HG03108 (cell line): ENCODE data around the gene STAT5B.
"Not testable (repeated sequence)": the region's sequence is repeated elsewhere in the genome, so short reads cannot be mapped to it uniquely, and the experiment has no call there.

Source experiments
- ATAC-seq: cut with Tn5 transposase; IDR thresholded peaks from one replicate; pipeline ENCODE4 v1.9.1; 2021; ENCODE audit warnings: moderate library complexity; ENCODE audit not compliant: unreplicated experiment

STAT5B gene

DNA sequence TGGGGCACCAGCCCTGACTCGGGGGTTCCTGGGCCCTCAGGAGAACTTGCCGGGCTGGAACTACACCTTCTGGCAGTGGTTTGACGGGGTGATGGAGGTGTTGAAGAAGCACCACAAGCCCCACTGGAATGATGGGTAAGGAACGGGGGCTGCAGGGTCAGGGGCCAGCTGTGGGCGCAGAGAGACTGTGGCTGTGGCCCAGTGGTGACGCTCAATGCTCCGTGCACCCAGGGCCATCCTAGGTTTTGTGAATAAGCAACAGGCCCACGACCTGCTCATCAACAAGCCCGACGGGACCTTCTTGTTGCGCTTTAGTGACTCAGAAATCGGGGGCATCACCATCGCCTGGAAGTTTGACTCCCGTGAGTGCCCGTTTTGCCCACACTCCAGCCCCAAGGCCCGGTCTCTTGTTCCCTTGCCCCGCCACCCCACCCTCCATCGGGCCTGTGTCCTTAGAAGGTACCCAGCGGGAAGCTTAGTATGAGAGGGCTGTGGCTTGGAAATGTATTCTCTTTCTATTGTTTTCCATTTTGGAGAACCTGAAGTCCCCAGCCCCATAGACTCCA lies 31.3 kb upstream of the STAT5B start:
- no peak for ATAC-seq

- ATAC-seq = no peak
Measured at GRCh38 chr17:42306385-42306667, 30.1 kb upstream of the STAT5B start.

- no peak for ATAC-seq
Measured at GRCh38 chr17:42305543-42306384, 29.6 kb upstream of the STAT5B start.

- ATAC-seq = not testable (repeated sequence)
Measured at GRCh38 chr17:42305031-42305330, 28.8 kb upstream of the STAT5B start.

DNA sequence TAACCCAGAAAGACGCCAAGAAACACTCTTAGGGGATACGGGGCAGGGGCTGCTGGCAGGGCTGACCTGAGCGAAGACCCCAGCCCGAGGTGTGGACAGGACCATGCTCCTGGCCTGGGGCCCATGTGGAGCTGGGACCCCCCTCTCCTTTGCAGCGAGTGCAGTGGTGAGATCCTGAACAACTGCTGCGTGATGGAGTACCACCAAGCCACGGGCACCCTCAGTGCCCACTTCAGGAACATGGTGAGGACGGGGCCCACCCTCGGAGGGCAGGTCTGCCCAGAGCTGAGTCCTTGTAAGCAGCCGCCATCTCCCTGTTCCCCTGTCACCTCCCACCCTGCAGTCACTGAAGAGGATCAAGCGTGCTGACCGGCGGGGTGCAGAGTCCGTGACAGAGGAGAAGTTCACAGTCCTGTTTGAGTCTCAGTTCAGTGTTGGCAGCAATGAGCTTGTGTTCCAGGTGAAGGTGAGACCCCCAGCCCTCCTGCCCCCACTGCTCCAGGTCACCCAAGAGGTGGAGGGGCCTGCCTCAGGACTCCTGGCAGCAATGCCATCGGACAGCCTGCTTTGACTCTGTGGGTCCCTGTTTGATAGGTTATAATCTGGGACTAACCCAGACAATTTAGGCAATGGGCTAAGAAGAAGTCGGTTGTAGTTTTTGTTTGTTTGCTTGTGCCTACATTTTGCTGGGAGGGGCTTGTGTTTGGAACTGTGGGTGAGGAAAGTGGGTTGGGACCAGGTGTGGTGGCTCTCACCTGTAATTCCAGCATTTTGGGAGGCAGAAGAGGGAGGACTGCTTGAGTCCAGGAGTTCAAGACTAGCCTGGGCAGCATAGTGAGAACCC lies 28.2 kb upstream of the STAT5B start:
- no peak for ATAC-seq

DNA sequence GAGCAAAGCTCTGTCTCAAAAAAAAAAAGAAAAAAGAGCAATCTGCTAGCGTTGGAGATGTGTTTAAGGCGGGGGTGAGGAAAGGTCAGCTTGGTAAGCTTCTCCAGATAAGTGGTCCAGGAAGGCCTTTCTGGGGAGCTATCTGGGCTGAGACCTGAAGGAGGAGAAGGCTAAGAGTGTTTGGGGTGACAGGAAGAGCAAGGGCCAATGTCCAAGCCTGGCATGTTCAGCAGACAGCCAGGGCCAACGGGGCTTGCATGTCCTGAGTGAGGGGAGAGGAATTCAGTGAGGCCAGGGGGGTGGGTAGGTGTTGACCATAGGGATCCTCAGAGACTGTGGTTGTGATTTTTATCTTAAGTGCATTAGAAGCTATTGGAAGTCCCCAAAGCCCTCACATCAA lies 27.5 kb upstream of the STAT5B start:
- ATAC-seq = no peak

- ATAC-seq = no peak
Measured at GRCh38 chr17:42301022-42301421, 24.8 kb upstream of the STAT5B start.

GRCh38 chr17:42299913-42300312 lies 23.7 kb upstream of the STAT5B start:
- not testable (repeated sequence) for ATAC-seq

DNA sequence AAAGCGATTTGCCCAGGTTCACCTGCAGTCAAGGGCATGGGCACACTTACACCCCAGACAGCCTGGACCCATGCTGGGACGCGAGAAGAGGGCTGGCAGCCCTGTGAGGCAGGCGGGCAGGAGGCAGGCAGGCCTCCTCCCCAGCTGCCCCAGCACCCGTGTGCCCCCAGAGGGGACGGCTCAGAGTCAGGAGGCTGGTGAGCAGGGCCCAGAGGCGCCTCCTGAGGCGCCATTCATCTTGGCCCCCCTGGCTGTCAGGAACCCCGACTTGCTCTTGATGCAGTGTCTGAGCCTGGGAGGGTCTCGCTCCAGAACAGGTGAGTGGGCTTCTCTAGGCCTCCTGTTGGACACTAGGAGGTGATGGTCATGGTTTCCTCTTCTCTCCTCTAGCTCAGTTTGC lies 23.2 kb upstream of the STAT5B start:
- not testable (repeated sequence) for ATAC-seq

DNA sequence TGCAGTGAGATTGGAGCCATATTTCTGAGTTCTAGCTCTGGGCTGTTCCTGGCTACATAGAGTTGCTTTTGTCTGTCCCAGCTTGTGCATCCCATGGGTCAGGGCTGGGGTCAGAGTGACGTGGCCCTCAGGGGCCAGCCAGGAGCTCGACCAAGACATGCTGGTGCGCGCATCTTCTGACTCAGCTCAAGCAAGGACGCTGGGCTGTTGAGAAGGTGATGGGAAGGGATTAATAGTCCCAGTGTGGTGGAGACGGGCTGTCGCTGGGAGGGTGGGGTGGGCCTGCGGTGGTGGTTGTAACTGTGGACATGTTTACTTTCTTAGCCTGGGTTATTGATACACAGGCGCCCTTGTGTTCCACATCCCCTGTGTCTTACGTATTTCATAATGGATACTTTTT lies 21.6 kb upstream of the STAT5B start:
- ATAC-seq = not testable (repeated sequence)

- ATAC-seq = no peak
Measured at GRCh38 chr17:42296012-42296411, 19.8 kb upstream of the STAT5B start.

DNA sequence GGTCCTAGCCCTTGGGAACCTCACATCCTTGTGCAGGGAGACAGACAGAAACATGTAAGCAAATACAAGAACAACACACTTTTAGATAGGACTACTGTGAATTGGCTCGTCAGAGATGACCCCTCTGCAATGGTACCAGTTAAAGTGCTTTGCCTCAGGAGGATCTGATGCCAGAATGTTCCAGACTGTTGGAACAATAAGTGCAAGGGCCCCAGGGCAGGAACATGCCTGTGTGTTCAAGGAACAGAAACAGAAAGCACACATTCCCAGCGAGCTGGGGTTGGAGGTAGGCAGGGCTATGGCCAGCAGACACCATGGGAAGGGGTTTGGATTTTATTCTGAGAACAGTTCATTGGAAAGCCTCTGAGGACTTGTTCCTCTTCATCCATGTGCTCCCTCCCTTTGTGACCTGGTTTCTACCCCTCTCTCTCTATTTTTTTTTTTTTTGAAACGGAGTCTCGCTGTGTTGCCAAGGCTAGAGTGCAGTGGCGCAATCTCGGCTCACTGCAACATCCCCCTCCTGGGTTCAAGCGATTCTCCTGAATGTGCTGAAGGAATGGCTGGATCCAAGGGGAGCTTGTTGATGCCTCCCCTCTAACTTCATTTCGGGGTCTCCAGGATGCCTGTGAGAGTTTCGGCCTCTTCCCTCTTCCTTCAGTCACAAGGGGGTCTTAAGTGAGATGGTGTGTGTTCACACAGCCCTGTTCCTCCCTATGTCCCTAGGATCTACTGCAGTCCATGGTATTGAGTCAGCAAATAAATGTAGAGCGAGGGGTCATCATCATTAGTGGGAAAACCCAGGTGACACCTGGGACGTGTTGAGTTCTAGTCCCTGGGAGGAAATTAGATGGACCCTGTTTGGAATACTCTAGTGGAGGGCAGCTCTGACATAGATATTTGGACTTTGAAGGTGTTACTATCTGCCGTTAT lies 18.5 kb upstream of the STAT5B start:
- ATAC-seq = no peak

DNA sequence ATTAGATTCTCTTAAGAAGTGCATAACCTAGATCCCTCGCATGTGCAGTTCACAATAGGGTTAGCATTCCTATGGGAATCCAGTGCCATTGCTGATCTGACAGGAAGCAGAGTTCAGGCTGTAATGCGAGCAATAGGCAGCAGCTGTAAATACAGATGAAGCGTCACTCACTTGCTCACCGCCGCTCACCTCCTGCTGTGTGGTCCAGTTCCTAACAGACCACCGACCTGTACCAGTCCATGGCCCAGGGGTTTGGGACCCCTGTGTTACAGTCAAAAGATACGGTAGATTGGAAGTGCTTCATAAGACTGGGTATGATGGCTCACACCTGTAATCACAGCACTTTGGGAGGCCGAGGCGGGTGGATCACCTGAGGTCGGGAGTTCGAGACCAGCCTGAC lies 14.9 kb upstream of the STAT5B start:
- no peak for ATAC-seq

DNA sequence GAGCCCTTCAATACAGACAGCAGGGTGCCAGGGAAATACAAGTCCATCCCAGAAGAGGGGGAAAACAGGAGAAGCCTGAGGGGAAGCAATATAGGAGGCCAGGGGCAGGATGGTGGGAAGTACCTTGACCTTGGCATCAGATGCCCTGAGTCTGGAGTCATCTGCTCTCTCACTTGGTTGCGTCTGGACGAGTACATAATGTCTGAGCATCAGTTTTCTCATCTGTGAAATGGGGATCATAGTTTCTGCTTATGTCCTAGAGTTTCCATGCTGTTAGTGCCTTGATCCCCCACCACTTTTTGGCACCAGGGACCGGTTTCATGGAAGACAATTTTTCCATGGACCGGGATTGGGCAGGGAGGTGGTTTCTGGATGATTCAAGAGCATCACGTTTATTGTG lies 14.4 kb upstream of the STAT5B start:
- no peak for ATAC-seq

- ATAC-seq = no peak
Measured at GRCh38 chr17:42289611-42290181, 13.5 kb upstream of the STAT5B start.

DNA sequence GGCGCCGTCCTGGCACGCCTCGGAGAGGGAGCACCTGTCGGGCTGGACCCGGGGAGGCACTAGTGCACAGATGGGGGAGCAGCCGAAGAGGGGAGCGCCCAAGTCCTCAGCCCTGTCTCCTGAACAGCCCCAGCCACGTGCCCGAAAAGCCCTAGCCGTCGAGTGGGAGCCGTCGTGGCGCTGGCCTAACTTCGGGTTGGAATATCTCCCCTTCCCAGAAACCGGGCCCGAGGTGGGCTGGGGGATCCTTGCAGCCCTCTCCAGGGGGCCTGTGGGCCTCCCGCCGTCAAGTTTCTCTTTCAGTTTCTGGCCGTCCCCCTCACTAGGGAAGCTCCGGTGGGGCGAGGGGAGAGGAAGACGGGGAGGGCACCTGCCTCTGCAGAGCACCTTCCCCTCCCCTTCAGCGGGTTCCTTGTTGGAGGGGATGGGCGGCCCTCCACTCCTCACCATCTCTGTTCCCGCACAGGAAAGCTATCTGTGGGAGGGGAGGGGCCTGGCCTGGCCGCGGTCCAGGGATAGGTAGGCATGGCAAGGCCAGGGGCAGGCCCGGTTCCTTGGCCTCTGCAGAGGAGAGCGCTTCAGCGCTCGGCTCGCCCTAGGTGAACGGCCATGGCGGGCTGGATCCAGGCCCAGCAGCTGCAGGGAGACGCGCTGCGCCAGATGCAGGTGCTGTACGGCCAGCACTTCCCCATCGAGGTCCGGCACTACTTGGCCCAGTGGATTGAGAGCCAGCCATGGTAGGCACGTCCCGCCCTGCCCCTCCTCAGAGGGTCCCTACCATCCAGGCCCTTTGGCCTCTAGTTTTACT lies 12.8 kb upstream of the STAT5B start:
- peak; percentile 21 for ATAC-seq

GRCh38 chr17:42287977-42288802 lies 12.0 kb upstream of the STAT5B start, which contains the start of gene STAT5A:
Gene STAT5A (plus strand): TSS chr17:42288498. CDS start chr17:42289412, 914 bp downstream.
- peak; percentile 50 for ATAC-seq

GRCh38 chr17:42287305-42287976 lies 11.2 kb upstream of the STAT5B start:
- ATAC-seq = no peak
